Heart right ventricle (tissue), 16 donors: ENCODE measurements around the gene HOXD9. TPM values are rescaled to one million over a fixed set of nuclear protein-coding genes. Genes with fewer than 3 reads are reported as not detected.
A peak's percentile ranks its signal among the peaks of the same experiment; 100 is the strongest.

ENCODE experiments used
- ATAC-seq, 8 donors: fragments of 200-7000 bp; cut with Tn5 transposase; one replicate each; pipeline ENCODE4 v1.9.1; 2020; ENCODE audit warnings: mild to moderate bottlenecking in 8 of 8, moderate library complexity in 8 of 8, moderate number of reproducible peaks in 1 of 8
- DNase-seq, 2 donors: peaks; one replicate each; pipeline ENCODE4 v3.0.0-alpha.2; 2020
- H3K27ac ChIP-seq, 10 donors: fragments of 200-600 bp; sonication (generic) in 2 of 10; one replicate each; pipeline versions ENCODE4 v1.5.0 to v1.8.0; 2020 to 2022; ENCODE audit warnings: mild to moderate bottlenecking in 3 of 10
- H3K27me3 ChIP-seq, 7 donors: fragments of 200-600 bp; one replicate each; pipeline ENCODE4 v1.8.0; 2021 to 2022; ENCODE audit warnings: mild to moderate bottlenecking in 2 of 7
- H3K36me3 ChIP-seq, 9 donors: fragments of 200-600 bp; sonication (generic) in 1 of 9; one replicate each; pipeline versions ENCODE4 v1.5.0 to v1.8.0; 2020 to 2022; ENCODE audit warnings: mild to moderate bottlenecking in 2 of 9
- H3K4me1 ChIP-seq, 9 donors: fragments of 200-600 bp; sonication (generic) in 1 of 9; one replicate each; pipeline versions ENCODE4 v1.5.0 to v1.8.0; 2020 to 2022; ENCODE audit warnings: mild to moderate bottlenecking in 4 of 9
- H3K4me3 ChIP-seq, 10 donors: fragments of 200-600 bp; sonication (generic) in 2 of 10; one replicate each; pipeline versions ENCODE4 v1.5.0 to v1.8.0; 2020 to 2022; ENCODE audit warnings: mild to moderate bottlenecking in 7 of 10, moderate library complexity in 2 of 10
- H3K9me3 ChIP-seq, 11 donors: fragments of 200-600 bp in 10 of 11; sonication (generic) in 2 of 11; one replicate each; pipeline versions ENCODE4 v1.5.0 to v1.8.0; 2013 to 2022; ENCODE audit warnings: mild to moderate bottlenecking in 2 of 11, control low read depth in 1 of 11, moderate library complexity in 1 of 11
- CTCF ChIP-seq, 9 donors: fragments of 200-600 bp; sonication (generic) in 2 of 9; IDR thresholded peaks; one replicate each; pipeline versions ENCODE4 v1.5.0 to v1.8.0; 2021 to 2022; ENCODE audit warnings: antibody characterized with exemption in 9 of 9, mild to moderate bottlenecking in 5 of 9, moderate library complexity in 1 of 9
- WGBS, 2 donors: extraction: QIAGEN DNeasy Blood & Tissue Kit; methylation state at CpG; one replicate each; pipeline ENCODE4 v1.1.7; 2013; ENCODE audit warnings: inconsistent platforms in 1 of 2; 5-methylcytosine and 5-hydroxymethylcytosine counted together
- intact Hi-C, 10 donors: fragments of 100-400 bp; cut with DNase I; formaldehyde crosslinking; loops; one replicate each; pipeline versions ENCODE4 v1.11.1 to v1.14.2; 2022
- polyA plus RNA-seq, 2 donors: library from polyadenylated mRNA; stranded (reverse); fragments of 200-250 nt; gene quantifications; one replicate each; pipeline ENCODE4 v1.2.3, GENCODE V29; 2013
- total RNA-seq, 10 donors: library from RNA; stranded (reverse); fragmentation: NEBNext Ultra II Directional in 3 of 10; extraction: Animal tissue kit (Norgen Biotek cat#: 25700) in 3 of 10; gene quantifications; one replicate each; pipeline versions ENCODE4 v1.2.1 to v1.2.4, GENCODE V29; 2021 to 2023
- donor health status: Arrhythmogenic right ventricular cardiomyopathy.
- donor health status: ischemic (EF 13 %, LVEDD 7.1; RV severe dilation, severe dysfunction).
- donor health status: healthy with polysubstance abuse.
- donor health status: DM: no; HTN: yes; CAD: no.
- donor health status: DM: no; HTN: no; CAD: no.
- donor health status: ischemic (EF 25% LVEDD 6.9; RV normal size, moderate dysfunction).
- donor health status: ischemic (EF 25% LVEDD 5.7; RV mildly dilated, moderate dysfunction).
- donor health status: healthy.
- donor health status: DM: yes; HTN: yes; CAD: no.
- donor health status: Ischemic cardiomyopathy.
- donor health status: ischemic (EF 35%, LVEDD 5.7; RV mildly dilated, moderate dysfunction).
- donor health status: nonischemic (EF 11% LVEDD 7.7; RV severe dilation, severe dysfunction).
- donor health status: DM: yes; HTN: yes; CAD: no.
- donor health status: PGD.
- donor health status: ischemic (EF 29% LVEDD 5.4; RV normal size, mild dysfunction).
- donor health status: nonischemic (EF 23%, LVEDD 6.1; RV moderate dilation, normal function).

The HOXD9 gene
- total and polyA plus RNA-seq, 12 donors: 0.15 to 0.29 (median 0.22) TPM; not detected in 8

DNA sequence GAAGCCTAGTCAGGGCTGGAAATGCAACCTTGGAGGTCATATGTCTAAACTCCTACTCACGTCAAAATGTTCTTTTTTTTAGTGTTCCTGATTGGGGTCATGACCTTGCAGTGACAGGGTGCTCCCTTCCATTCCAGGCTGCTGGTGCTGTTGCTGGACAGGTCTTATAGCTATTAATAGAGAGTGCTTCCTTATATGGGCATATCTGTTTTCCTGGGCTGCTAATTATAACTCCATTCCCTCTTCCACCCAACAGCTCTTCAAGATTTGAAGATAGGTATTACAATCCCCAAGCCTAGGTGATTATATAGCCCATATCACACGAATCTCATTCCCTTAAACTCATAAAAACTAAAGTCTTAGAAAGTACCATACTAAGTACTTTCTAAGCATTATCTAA lies 47.2 kb downstream of the HOXD9 start:
- Histone ChIP-seq H3K9me3 (no peaks in the 10 kb centered on the region), H3K4me3 (no peak overlapping the region), H3K36me3 (no peaks in the 10 kb centered on the region), H3K4me1 (peaks cover 0 to 26% (median 6%) of the 10 kb centered on the region in 9 donors), H3K27me3 (peaks cover 31 to 100% (median 100%) of the 10 kb centered on the region in 7 donors), H3K27ac (no peak overlapping the region)
- 67 to 75% methylated on average over 2 of the region's 2 CpGs for WGBS, 2 donors
- TF ChIP-seq CTCF (IDR thresholded peaks at IDR 0.05): no peak
- intact Hi-C loops: no loop called here
- DNase-seq: no peak
- ATAC-seq: no peak

DNA sequence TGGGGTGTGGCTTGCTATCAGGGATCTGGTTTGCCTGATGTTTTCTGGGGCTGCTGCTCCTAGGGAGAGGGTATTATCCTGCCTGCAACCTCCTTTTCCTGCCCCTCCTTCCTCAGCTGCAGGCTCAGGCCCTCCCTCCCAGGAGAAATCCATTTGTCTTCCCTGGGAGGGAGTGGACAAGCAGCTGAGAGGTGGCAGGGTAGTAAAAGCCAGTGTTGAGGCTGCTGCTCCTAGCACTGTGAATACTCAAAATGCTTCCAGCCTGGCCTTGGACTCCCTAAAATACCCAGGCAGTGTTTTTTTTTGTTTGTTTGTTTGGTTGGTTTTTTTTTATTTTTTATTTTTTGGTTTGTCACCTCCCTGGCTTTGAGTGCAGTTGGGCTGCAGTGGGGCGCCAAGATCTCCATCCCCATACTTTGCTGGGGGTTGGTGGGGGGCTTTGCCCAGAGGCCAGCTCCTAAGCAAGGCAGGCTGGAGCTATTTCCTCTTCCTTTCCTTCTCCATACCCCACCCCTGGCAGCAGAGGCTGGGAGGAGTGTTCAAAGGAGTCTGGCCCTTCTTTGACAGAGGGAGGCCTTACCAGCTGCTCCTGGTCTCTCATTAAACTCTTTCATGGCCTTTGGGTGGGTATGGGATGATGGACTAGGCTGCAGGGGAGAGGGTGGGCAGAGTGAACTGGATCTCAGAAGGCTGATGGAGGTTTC lies 48.2 kb downstream of the HOXD9 start:
- no peak for ATAC-seq
- no peak overlapping the region for H3K4me3 ChIP-seq
- no peak overlapping the region for H3K27ac ChIP-seq
- H3K4me1 ChIP-seq: peaks cover 0 to 18% (median 5%) of the 10 kb centered on the region in 9 donors
- peaks cover 23 to 100% (median 100%) of the 10 kb centered on the region in 7 donors for H3K27me3 ChIP-seq
- WGBS, 2 donors: 92 to 94% methylated on average over 1 of the region's 1 CpG
- DNase-seq: no peak
- intact Hi-C loops: no loop called here
- H3K9me3 ChIP-seq: no peaks in the 10 kb centered on the region
- no peaks in the 10 kb centered on the region for H3K36me3 ChIP-seq
- no peak for TF ChIP-seq CTCF (IDR thresholded peaks at IDR 0.05)

DNA sequence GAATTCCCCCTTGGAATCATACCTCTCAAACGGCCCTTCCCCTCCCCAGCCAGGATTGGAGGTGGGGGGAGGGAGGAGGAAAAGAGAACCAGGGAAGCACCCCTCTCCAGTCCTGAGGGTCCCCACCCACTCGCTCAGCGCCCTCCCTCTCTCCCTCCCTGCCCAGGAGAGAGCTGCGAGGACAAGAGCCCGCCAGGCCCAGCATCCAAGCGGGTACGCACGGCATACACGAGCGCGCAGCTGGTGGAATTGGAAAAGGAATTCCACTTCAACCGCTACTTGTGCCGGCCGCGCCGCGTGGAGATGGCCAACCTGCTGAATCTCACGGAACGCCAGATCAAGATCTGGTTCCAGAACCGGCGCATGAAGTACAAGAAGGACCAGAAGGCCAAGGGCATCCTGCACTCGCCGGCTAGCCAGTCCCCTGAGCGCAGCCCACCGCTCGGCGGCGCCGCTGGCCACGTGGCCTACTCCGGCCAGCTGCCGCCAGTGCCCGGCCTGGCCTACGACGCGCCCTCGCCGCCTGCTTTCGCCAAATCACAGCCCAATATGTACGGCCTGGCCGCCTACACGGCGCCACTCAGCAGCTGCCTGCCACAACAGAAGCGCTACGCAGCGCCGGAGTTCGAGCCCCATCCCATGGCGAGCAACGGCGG lies 49.0 kb downstream of the HOXD9 start:
- intact Hi-C loops: no loop called here
- Histone ChIP-seq H3K27ac (peak overlapping the region in 2 of 10 donors; percentile 8 to 51), H3K36me3 (no peaks in the 10 kb centered on the region)

More for the DNA sequence above, 49.0 kb downstream of the HOXD9 start:
- ATAC-seq (peak in 1 of 8 donors; percentile 40), DNase-seq (no peak)
- Histone ChIP-seq H3K4me3 (peak overlapping the region in 3 of 10 donors; percentile 7 to 31 (median 11)), H3K9me3 (no peaks in the 10 kb centered on the region), H3K4me1 (peaks cover 0 to 18% (median 5%) of the 10 kb centered on the region in 9 donors), H3K27me3 (peaks cover 30 to 100% (median 100%) of the 10 kb centered on the region in 7 donors)
- TF ChIP-seq CTCF (IDR thresholded peaks at IDR 0.05): no peak
- 8 to 22% methylated on average over 51 of the region's 51 CpGs for WGBS, 2 donors
